ENCODE data around the gene EPHA4.
"Not testable (repeated sequence)": the region's sequence is repeated elsewhere in the genome, so short reads cannot be mapped to it uniquely, and the experiment has no call there.

Gene EPHA4

DNA sequence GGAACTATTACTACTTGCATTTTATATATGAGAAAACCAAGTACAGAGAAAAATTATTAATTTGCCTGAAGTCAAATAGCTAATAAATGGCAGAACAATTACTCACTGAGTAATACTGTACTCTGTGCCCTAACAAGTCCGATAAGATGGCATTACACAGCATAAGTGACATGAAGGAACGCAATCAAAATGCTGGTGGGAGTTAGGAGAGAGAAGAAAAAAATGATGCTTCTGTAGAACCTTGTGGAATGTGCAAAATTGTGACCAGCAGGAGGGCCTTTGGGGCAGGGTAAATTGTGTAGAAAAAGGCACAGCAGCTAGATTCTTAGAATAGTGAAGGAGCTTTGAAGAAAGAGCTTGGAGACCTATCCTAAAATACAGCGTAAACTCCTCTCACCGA is 32.9 kb downstream of the EPHA4 start:
- no peak for DNase-seq (ENCODE audit: low read depth in 2 of 2)

DNA sequence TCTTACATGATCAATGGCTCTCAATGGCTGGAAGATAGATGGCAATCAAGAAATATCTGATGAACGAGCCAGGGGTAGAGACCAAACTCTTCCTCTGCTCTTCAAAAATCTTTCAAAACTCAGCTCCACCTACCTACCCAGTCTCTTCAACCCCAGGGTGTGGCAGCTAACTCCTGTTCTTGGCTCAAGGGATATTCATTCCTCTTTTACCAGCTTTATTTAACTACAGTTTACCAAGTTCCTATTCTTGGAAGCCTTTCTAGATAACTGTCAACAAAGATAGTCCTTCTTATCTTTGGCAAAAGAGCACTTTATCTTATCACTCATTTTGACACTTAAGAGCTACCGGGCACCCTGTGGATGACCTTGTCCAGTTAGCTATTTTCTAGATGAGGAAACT is 36.3 kb downstream of the EPHA4 start:
- no peak for DNase-seq (ENCODE audit: low read depth in 2 of 2)

DNA sequence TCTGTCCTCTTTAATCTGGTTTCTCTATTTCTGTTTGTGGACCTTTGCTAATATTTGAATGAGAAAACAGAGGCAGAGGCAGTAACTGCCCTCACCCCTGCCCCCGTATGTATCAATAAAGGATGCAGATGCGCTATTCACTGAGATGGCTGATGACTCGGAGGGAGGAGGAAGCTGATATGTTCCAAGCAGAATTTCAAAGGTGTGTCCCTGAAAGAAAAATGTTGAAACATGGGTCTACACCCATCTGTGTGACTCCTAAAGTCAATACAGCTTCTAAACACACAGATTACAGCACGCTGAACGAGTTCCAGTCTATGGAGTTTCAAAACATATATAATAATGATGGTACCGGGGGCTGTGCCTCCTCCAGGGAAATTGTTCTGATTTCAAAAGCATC is 38.8 kb downstream of the EPHA4 start:
- DNase-seq (ENCODE audit: low read depth in 2 of 2) = no peak

DNA sequence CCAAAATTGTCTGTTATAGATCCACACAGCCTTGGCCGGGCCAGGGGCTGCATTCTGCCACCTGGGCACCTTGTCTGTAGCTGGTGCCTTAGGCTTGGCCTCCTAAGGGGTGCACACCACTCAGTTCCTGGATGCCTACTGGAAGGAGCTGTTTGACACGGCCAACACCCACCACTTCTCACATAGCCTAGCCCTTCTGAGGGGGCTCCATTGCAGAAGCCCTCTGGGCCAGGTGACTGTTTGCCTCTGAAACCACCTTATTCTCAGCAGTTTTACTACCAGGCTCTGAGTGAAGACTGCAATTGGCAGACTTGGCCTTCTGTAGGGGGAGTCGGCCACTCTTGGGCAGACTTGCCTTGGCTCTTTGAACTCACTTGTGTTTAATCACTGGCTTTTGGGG is 39.5 kb downstream of the EPHA4 start:
- DNase-seq (ENCODE audit: low read depth in 2 of 2) = no peak

DNA sequence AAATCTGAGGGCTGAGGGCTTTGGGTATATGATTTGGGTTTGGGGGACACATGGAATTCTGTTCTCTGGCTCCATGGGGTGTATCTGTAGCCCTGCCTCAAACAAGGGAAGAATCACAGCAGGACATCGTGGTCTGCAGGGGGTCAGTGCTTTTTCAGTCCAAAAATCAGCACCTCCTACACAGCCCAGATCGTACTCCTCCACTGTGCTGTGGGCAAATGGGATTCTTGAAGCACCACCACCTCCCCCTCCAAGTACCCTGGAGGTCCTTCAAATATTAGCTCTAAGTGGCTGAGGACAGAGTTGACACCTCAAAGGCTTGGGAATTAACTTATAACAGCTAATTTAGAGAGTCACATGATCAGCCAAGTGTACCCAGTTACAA is 41.5 kb downstream of the EPHA4 start:
- DNase-seq (ENCODE audit: low read depth in 2 of 2) = no peak

DNA sequence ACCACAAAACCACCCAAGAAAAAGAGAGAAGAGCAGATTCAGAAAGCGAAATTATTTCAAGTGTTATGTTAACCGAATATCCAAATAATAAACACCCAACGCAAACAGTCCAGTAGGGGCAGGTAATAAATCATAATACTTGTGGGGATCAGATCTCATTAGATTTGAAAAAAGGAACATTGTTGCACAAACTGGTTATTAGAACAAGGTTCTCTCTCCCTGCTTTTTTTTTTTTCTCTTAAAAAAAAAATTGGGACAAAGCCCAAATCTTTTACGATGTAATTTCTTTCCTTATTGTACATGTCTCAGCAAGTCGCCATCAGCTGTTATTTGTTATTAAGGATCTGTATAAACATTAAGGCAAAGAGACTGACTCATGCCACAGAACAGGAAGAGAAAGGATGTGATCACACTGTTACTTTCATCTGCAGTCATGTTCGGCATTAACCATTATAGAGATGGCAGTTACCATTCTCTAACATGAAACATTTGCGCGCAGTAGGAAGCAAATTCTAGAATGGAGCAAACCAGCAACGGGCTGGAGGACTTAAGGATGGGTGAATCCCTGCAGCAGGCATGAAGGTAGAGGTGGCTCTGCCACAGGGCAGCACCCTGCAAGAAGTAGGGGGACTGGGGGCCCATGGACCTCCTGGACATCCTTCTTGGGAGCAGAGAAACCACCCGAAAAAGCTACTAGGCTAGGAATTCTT is 42.0 kb downstream of the EPHA4 start:
- no peak for DNase-seq (ENCODE audit: low read depth in 2 of 2)

DNA sequence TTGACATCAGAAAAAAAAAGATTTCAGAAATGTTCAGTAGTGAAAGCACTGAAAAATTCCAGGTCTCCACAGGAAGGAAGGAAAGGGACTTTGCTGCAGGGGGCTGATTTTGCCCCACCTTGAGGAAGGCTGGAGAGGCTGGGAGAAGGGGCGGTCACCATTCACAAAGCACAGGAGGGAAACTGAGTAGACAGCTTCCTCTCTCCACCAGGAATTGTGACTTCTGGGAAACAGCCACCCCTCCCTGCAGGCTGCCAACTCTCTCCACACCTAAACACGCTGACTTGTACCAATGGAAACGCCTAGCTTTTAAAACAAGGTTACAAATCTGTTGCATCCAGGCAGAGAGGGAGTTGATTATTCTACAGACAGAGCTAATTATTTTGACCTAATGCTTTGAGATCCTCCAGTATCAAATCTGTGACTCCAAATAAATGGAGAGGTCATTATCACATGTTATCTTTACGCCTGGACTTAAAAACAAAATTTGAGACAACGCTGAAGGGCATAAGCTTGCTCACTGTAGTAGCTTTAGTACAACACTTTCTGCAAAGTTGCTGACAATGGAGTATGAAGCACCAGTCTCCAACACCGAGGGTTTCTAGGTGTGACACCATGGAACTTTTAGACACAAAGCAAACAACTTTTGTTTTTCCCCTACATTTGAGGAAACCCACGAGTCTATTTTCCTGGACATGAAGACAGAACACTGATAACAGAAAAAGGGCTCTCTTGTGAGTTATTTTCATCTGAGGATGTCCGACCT is 42.7 kb downstream of the EPHA4 start:
- no peak for DNase-seq (ENCODE audit: low read depth in 2 of 2)

DNA sequence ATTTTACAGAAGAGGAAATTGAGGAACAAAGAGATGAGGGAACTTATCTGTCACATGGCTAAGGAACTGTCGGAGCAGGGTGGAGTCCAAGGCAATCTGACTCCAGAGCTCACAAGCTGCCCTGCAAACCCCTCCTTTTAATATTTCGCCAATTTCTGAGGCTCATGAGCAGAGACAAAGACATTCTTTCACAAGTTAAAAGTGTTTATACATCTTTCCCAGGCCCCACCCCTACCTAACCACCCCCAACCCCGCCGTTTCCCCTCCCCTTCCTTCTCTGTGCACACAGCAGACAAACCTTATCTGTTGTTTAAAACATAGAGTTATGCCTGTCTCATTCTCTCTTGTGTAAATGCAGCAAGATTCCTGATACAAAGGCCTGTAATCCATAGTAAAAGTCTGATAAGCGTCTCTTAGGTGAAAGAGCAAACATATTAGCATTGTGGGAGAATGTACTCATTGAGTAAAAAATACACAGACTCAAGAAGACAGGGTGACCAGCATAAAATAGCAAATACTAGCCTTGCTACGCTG is 44.3 kb downstream of the EPHA4 start:
- no peak for DNase-seq (ENCODE audit: low read depth in 2 of 2)

DNA sequence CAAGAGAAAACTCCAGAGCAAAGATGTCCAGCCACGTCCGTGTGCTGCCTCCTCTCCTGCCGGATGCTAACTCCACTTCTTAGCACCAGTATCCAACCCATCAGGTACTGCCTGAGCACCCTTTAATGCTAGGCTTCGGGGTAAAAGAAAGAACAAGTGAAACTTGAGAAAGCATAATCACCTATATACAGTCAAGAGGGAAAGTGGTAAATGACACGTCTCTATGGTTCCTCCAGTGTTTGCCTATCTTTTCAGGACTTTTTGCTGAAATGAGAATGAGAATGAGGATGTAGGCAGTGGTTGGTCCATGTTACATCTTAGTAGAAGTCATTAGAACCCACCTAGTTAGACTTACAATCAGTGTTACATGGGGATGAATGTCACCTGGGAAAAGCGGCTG is 47.9 kb downstream of the EPHA4 start:
- no peak for DNase-seq (ENCODE audit: low read depth in 2 of 2)

DNA sequence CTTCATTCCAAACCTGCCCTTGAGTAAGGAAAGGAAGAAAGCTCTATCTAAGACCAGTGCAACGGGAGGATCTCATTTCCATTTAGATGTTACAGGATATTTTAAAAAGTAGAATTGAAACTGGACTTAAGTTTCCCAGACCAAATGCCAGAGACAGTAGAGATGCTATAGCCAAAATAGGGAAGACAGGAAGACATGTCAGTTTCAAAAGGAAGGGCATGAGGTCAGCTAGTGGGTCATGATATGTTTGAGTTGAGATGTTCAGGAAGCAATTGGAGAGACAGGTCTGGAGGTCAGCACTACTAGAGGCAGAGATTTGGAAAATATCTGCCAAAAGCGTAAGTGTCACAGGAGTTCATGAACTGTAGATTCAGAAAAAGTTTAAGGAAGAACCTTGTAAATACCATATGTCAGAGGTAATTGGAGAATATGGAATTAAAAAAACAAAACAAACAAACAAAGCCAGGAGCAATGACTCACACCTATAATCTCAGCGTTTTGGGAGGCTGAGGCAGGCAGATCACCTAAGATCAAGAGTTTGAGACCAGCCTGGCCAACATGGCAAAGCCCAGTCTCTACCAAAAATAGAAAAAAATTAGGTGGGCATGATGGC is 50.8 kb downstream of the EPHA4 start:
- no peak for DNase-seq (ENCODE audit: low read depth in 2 of 2)

DNA sequence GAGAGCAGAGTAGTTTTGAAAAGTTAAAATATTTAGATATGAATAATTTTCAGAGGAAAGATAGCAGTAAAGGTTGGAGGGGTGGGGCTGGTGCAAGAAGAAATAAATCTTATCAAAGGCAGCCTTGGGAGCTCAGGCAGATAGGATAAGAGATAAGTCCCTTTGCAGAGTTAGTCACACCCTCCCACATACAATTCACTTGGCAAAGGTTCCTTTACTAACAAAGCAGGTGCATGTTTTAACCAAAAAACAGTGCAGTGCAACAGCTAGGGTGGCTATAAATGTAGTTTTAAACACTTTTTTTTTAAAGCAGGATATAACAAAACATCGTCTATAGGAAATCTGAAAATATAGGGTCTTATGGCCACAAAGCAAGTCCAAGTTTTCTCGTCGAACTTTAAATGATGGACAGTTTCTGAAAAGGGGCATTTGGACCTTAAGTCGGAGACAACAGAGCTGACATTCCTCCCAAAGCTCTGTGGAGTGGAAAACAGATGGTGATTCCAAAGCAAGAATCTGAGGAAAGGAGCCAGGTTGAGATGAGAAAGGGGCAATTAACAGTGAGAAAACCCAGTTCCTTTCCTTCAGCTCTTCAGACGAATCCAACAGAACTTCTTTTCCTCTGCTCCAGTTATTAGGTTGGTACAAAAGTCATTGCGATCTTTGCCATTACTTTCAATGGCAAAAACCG is 53.0 kb downstream of the EPHA4 start:
- DNase-seq (ENCODE audit: low read depth in 2 of 2) = no peak

DNA sequence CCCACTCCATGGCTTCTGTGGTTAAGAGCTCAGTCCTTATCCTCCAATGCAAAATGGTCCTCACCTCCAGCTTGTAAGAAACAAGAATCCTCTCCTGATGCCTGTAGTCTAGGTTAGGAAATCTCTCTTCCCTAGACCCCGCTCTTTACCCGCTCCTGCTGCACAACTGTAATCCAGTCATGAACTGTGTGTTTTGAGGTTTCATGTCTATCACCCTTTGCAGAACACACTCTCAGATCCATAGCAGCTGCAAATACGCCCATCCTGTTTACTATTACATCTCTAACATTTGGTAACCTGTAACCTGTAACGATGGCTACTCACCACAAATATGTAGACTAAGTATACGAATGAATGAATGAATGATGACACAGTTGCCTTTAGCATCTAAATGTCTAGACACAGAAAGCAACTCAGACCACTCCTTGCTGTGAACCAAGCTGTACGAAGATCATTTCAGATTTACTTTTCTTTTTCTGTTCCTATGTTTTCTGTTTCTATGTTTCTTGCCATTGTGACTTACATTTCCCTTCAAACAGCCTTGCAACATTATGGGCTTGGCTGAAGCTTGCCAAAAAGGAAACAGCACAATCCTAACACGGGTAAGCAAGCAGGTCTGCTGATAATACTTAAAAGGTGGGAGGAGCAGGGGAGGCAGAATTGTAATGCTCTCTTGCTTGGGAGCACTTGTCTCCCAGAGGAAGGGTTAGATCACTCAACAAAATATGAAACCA is 53.7 kb downstream of the EPHA4 start:
- no peak for DNase-seq (ENCODE audit: low read depth in 2 of 2)

DNA sequence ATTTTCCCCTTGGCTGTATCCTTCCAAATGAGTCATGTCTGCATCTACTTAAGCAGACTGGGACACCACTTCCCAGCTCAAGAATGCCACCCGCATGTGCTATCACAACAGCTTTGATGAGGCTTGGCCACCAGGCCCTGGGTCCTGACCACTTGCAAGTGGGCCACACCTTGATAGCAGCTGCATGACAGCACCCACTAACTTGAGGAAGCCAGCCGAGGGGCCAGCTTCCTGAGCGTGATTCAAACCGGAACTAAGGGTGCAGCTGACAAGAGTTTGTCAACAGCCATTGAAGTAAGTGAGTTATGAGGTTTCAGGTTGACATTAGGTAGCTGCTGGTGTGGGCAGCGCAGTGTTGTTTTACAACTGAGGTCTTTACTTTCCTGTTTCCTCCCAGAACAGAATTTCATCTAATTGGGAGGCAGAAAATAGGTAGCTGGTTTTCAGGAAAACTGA is 54.4 kb downstream of the EPHA4 start:
- DNase-seq (ENCODE audit: low read depth in 2 of 2) = peak; percentile 33 to 42

DNA sequence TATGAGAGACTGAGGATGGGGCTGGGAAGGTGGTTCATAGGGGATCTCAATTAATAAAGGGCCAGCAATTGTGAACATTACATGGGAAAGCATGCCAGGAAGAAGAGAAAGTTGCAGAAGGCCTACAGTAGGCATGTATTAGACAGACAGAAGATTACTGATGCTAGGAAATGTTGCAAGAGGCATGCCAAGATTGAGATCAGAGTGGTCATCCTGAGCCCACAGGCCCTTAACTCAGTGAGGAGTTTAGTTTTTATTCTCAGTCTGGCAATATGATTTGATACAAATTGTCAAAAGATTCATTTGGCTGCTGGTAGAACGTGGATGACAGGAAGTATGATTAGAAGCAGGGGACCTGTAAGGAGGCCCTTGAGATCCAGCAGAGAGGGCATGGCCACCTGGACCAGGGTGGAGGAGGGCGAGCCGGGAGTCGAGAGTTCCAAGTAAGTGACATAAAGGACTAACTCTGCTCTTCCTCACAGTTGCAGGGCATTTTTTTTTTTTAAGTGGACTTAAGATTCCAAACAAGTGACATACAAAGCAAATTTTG is 54.9 kb downstream of the EPHA4 start:
- DNase-seq (ENCODE audit: low read depth in 2 of 2) = no peak

DNA sequence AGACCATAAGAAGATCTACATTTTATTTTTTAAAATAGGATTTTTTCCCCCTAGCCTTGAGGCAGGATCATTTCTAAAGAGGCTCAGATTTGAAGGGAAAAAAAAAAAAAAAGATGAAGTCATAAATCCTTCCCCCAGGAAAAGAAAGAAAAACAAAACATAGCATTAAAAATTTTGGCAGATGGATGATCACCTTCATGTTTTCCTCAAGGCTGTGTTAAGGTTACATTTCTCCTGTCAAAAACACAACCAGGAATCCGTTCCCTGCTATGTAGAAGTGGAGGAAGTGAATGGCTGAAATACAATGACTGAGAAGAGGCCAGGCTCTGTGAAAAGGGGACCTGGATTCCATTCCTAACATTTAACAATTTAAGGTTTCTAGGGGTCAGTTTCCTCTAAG is 56.2 kb downstream of the EPHA4 start:
- DNase-seq (ENCODE audit: low read depth in 2 of 2) = no peak

DNA sequence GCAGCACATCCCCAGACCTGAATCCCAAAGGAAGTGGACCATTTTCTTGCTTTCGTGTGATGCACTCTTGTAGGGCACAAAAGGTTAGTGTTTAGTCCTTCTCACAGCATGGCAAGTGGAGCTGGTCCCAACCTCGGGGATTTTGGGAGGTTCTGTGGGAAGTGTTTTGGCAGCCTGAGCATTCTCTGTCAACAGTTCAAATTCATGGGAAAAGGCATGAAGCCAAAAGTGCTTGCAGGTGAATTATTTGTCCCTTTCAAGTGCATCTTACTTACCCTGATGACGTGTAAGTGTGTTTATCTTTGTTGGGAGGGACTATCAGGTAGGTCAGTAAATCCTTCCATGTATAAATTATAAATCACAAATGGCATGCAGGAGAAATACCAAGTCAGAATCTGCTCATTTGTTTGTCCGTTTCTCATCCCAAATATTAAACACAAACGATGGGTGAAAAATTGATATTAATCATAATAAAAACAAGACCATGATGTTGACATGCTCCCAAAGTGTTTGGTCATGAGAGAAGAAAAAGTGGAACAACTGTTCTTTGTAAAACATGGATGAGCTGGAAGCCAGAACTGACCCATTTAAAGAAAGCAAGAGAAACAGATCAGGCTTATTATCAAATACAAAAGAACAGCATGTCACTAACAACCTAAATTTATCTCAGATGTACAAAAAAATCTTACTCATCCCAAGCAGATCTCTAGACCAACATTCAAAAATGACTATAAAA is 57.6 kb downstream of the EPHA4 start:
- DNase-seq (ENCODE audit: low read depth in 2 of 2) = no peak

DNA sequence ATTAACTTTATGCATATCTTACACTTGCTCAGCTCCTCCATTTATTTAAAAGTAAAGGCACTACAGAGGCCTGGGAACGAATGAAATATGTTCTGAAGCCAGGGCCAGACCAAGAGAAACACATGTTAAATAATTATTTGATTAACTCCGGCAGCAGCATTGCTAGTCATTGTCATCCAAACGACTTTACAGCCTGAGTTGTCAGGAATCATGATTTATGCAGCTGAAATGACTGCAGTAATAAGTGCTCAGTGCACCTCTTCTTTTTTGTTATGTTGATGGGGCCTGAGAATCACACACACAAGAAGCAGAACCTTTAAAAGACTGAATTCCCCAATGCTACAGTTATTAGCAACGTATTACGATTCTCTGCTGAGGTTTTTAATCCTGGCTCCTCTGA is 58.9 kb downstream of the EPHA4 start:
- DNase-seq (ENCODE audit: low read depth in 2 of 2) = no peak

DNA sequence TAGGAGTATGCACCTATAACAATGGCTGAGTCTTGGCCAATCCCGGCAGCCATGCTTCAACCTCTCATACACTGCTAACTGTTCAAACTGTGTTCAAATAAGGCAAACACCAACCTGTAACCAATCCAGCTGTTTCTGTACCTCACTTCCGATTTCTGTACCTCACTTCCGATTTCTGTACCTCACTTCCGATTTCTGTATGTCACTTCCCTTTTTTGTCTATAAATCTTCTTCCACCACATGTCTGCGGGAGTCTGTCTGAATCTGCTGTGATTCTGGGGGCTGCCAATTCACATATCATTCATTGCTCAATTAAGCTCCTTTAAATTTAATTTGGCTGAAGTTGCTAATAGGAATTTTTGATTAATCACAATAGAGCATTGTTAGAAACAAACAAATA is 60.8 kb downstream of the EPHA4 start:
- DNase-seq (ENCODE audit: low read depth in 2 of 2) = not testable (repeated sequence)

DNA sequence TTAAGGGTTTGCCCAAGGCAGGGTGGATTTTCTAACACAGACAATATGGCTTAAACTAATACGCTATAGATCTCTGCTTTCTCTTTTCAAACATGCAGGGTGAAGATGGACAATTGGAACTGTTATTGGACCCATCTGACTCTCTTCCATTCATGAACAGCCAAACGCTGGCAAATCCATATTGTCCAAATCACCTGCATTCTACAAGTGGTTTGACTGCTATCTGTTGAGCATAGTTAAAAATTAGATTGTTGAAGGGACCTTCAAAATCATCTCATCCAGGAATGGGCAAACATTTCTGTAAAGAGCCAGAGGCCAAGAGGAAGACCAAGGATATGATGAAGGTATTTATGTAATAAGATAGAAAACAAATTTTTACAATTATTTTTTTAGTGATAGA is 65.6 kb downstream of the EPHA4 start:
- no peak for DNase-seq (ENCODE audit: low read depth in 2 of 2)

DNA sequence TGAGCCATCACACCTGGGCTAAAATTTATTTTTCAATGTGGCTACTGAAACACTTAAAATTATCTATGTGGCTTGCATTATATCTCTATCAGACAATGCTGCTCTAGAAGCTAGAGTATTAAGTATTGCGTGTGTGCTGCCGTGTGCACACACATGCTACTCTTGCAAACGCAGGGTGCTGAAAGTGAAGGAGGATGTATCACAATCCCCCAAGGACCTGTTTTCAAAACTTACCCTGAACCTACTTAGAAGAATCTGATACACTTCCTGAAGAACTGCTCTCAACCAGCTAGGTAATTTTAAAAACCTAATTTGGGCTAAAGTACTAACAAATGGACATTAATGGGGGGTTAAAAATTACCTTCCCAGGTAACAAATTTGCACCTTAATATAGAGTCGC is 66.5 kb downstream of the EPHA4 start:
- DNase-seq (ENCODE audit: low read depth in 2 of 2) = no peak

DNA sequence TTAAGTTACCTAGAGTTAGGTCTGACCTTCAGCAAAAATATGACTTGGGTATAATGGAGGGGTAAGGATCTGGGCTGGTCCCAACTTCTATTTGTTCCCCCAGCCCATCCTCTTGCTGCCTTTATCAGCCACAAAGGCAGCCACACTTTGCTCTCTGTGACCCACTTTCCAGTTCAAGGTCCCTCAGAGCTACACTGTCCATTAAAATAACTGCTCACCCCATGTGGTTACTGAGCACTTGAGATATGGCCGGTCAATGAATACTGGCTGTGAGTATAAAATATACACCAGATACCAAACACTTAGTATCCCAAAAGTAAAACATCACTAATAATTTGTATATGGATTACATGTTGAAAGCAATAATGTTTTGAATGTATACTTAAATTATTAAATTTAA is 67.2 kb downstream of the EPHA4 start:
- no peak for DNase-seq (ENCODE audit: low read depth in 2 of 2)
